Endometrial microvascular endothelial cells (primary cell): ENCODE measurements around the gene PHIP. TPM values are rescaled to one million over a fixed set of nuclear protein-coding genes. Genes with fewer than 3 reads are reported as not detected.
"Not testable (repeated sequence)": the region's sequence is repeated elsewhere in the genome, so short reads cannot be mapped to it uniquely, and the experiment has no call there.

Experiments
- in situ Hi-C: cut with HindIII; loops from 2 replicates; pipeline ENCODE4 v1.10.0; 2017; ENCODE audit warnings: low sequenced_read_pairs, low pct_unique_long_range_greater_than_20kb; ENCODE audit errors: inconsistent ontology term
- total RNA-seq: library from RNA; depleted of rRNA; stranded (reverse); fragments of >200 nt; gene quantifications from one replicate; pipeline ENCODE4 v1.2.3, GENCODE V29; 2015; ENCODE audit errors: inconsistent ontology term

PHIP gene
- total RNA-seq, 1 donor from 2014 or later: 12.1 TPM

- in situ Hi-C loops: no loop called here
Observed at GRCh38 chr6:78953798-78954197, 124.3 kb downstream of the PHIP start.

GRCh38 chr6:78952362-78952761 lies 125.7 kb downstream of the PHIP start:
- in situ Hi-C loops: no loop called here

DNA sequence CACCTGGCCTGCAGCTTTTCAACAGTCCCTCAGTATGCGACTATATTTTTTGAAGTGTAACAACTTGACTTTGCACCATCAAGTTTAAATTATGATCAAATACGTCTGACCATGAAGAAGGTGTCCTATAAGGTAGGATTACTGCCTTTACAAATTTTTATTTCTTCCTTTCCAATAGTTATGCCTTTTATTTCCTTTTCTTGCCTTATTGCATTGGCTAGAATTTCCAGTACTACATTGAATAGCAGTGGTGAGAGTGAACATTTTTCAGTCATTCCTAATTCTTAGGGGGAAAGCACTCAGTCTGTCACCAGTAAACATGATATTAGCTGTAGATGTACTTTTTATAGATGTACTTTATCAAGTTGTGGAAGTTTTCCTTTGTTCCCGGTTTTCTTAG lies 129.3 kb downstream of the PHIP start:
- in situ Hi-C loops: no loop called here

DNA sequence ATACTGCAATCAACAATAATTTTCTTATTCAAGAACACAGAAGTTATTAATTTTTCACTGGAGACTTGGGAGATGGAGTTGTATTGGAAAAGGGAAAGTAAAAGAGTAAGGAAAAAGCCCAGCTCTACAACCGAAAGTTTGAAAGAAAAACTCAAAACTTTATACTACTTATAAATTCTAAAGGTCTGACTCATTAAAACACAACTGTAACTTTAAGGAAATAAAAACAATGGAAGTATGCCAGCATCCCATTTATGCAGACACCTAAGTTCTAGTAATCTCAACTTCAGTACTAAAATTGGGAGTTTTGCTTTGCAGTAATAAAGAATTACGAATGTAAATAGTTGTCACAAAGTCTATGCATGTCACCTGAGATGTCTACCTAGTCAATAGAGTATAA lies 130.1 kb downstream of the PHIP start:
- in situ Hi-C loops: no loop called here

DNA sequence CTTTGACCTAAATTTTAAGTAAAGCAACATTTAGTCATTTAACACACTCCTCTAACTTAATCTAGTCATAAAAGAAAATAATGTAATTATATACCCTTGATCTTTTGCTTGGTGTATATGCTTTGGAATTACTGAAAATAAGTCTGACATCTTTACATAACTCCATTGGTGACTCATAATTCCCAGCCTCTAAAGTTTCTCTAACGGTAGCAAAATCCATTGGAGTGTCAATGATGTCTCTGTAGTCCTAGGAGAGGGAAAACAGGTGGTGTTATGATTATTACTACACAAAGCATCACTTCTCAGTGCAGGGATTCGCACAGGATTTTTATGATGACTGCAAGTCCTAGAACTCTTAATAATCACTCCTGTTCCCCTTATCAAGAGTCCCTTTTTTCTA lies 130.5 kb downstream of the PHIP start:
- in situ Hi-C loops: no loop called here

DNA sequence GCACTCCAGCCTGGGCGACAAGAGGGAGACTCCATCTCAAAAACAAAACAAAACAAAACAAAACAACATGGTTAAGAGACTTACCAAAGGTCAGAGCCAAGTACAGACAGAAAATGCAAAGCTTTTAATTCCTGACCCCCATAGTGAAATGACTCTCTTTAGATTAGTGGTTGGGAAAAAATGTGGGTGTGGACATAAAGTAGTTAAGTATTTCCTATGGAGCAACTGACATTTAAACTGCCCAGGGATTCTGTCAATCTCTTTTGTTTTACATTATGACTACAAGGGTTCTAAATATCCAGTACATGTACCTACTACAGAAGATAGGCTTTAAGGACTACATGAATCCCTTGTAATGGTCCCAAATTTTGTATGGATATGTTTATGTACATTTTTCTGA lies 135.6 kb downstream of the PHIP start:
- in situ Hi-C loops: no loop called here

DNA sequence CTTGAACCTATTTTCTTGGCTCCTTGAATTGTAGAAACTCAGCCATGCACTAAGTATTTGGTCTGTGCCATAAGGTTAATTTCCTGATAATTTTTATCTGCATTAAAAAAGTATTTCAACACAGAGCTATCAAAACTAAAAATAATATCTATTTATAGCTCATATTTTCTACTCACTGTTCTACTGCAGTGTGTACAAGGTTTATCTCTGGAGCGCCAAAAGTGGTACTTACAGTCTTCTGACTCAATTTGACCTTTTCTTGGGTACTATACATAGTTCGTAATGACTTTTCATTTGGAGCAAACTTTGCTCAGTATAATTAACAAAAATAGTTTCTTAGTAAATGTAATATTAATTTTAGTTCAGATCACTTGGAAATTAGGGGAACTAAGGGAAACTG lies 141.5 kb downstream of the PHIP start:
- in situ Hi-C loops: no loop called here

GRCh38 chr6:78935553-78935952 lies 142.5 kb downstream of the PHIP start:
- in situ Hi-C loops: no loop called here

- in situ Hi-C loops: no loop called here
Observed at GRCh38 chr6:78925317-78925716, 152.7 kb downstream of the PHIP start.

DNA sequence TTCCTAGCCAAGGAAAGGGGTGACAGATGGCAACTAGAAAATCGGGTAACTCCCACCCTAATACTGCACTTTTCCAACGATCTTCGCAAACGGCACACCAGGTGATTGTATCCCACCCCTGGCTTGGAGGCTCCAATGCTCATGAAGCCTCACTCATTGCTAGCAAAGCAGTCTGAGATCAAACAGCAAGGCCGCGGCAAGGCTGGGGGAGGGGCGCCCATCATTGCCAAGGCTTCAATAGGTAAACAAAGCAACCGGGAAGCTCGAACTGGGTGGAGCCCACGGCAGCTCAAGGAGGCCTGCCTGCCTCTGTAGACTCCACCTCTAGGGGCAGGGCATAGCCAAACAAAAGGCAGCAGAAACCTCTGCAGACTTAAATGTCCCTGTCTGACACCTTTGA lies 156.9 kb downstream of the PHIP start:
- in situ Hi-C loops: not testable (repeated sequence)

DNA sequence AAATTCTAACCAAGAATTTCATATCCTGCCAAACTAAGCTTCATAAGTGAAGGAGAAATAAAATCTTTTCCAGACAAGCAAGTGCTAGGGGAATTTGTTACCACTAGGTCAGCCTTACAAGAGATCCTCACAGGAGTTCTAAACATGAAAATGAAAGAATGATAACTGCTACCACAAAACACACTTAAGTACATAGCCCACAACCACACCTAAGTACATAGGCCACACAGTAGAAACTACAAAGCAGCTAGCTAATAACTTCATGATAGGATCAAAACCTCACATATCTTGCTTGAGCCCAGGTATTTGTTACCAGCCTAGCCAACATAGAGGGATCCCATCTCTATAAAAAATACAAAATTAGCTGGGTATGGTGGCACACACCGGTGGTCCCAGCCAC lies 160.3 kb downstream of the PHIP start:
- in situ Hi-C loops: no loop called here

DNA sequence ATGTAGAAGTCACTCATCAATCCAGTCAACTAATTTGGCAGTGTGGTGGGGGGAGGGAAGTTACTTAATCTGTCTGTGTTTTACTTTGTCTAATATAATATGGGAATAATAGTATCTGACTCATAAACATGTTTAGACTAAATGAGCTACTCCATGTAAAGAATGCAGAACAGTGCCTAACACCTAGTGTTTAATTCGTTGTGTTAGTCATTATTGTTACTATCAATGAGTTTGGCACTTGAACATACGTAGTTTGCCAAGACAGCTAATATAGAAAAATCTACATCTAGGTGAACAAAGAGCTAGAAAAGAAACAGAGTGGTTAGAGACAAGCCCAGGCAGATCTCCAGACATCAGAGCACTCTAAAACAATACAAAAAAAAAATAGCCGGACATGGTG lies 161.6 kb downstream of the PHIP start:
- in situ Hi-C loops: no loop called here

DNA sequence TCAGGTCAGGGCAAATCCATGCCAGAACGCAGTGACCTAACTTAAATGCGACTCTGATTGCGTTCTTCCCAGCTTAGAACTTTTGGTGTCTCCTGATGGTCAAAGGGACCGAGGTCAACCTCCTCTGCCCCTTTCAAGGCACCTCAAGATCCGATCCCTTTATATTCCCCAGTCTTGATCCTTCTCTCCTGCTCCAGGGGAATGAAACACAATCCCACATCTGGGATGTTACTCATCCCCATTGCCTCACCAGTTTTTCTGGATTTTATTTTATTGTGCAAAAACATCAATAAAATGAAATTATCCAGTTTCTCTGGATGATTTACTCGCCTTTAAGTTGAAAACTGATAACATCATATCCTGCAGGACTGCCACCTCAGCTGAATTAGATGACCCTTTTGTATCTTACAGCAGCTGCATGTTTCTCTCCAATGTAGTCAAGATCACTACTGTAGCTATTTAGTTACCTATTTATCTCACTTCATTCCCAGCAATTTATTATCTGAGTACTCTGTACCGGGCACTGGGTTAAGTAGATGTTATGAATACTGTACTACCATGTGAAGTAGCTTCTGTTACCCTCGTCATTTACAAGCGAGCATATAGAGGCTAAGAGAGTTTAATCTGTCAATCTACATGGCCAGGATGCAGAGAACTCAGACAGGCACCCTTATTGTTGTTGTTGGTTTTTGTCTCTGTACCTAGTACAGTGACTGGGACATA lies 166.7 kb downstream of the PHIP start:
- in situ Hi-C loops: no loop called here

DNA sequence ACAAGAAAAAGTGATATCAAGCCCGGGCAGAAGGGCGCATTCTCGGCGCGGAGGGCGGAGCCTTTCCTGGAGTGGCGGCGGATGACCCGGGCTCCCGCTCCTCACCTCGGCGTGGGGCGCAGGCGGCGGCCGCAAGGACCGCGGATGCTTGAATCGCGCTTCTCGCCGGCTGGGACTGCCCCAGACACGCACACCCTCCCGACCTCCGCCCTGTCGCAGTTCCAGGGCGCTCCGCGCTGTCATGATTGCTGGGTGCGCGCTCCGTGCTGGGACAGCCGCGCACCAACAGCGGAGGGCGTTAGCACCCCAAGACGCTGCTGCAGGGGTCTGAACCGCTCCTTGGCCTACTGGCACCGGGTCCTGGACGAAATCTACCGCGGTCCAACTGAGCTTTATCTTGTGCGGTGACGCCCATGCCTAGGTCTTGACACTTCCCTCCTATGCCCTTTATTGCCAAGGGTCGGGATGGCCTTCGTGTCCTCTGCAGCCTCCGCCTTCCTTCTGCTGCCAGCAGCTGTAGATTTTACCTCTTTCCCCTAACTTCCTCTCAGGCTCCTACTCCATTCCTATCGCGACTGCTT lies 167.4 kb downstream of the PHIP start:
- in situ Hi-C loops: no loop called here

GRCh38 chr6:78910010-78910409 lies 168.0 kb downstream of the PHIP start:
- in situ Hi-C loops: no loop called here

- in situ Hi-C loops: no loop called here
Observed at GRCh38 chr6:78909391-78909790, 168.7 kb downstream of the PHIP start.

DNA sequence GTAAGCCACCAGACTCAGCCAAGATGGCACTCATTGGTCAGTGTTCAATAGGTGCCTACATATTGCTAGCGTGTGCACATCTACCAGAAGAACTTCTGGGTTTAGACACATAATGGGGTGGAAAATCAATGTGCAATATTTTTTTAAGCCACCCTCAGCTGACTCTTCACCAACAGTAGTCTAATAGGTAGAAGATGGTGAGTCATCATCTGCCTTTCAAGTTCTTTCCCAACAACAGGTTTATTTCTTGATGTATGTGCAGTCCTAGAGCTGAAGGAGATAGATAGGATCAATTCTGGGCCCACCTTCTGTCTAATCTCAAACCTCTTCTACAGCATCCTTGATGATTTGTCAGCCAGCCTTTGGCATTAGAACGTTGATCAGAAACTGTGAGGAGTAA lies 169.4 kb downstream of the PHIP start:
- in situ Hi-C loops: no loop called here

DNA sequence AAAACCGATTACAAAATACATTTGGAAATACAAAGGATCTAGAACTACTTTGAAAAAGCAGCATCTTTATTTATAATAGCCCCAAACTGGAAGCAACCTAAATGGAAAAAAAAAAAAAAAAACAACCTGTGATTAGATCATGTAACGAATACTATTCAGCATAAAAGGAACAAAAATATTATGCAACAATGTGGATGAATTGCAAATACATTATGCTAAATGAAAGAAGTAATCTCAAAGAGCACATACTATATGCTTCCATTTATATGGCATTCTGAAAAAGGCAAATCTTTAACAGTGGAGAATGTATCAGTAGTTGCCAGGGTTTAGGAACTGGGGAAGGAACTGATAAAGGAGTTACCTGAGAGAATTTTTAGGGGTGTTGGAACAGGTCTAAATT lies 181.8 kb downstream of the PHIP start:
- in situ Hi-C loops: no loop called here

GRCh38 chr6:78889901-78890300 lies 188.2 kb downstream of the PHIP start:
- in situ Hi-C loops: not testable (repeated sequence)
